GM12878 (cell line): ENCODE results near the gene RSBN1L. TPM values are rescaled to one million over a fixed set of nuclear protein-coding genes. Genes with fewer than 3 reads are reported as not detected.
"Not testable (repeated sequence)": the region's sequence is repeated elsewhere in the genome, so short reads cannot be mapped to it uniquely, and the experiment has no call there.

Experiments used
- ATAC-seq: fragments of 200-7000 bp; cut with Tn5 transposase; 3 replicates; pipeline ENCODE4 v1.9.1; 2020; ENCODE audit warnings: mild to moderate bottlenecking, moderate library complexity
- BruUV-seq: library from RNA; stranded (reverse); fragments of 400-500 nt; replicated peaks from 2 replicates; lab custom pipeline; 2021; lab: Mats Ljungman, UMichigan
- CTCF ChIA-PET: fragments of 300-600 bp; sonication (Branson Sonifier 250); formaldehyde crosslinking; extraction: SDS; loops from one replicate; lab custom pipeline; 2021; ENCODE audit warnings: inconsistent platforms; lab: Yijun Ruan, JAX
- POLR2A ChIA-PET: fragments of 350-600 bp; formaldehyde crosslinking; extraction: SDS; loops from one replicate; lab custom pipeline; 2021; ENCODE audit warnings: inconsistent platforms; lab: Charles Lee
- RAD21 ChIA-PET: fragments of 300-600 bp; sonication (Branson Sonifier 250); formaldehyde crosslinking; loops from one replicate; lab custom pipeline; 2023; ENCODE audit warnings: antibody characterized with exemption; ENCODE audit not compliant: unreplicated experiment; lab: Charles Lee
- SMC1A ChIA-PET: fragments of 300-600 bp; sonication (Branson Sonifier 250); formaldehyde crosslinking; loops from one replicate; lab custom pipeline; 2023; ENCODE audit not compliant: unreplicated experiment, uncharacterized antibody; lab: Charles Lee
- DNase-seq: peaks from one replicate; pipeline ENCODE4 v3.0.0-alpha.2; 2011; ENCODE audit warnings: low read depth, low spot score
- FAIRE-seq: peaks from 3 replicates; lab custom pipeline; 2011; peaks lifted over from hg19 to GRCh38; lab: Jason Lieb, UNC
- H2AFZ ChIP-seq: 2 replicates; pipeline ENCODE4 v1.6.0; 2011; ENCODE audit warnings: low read depth, low read length, control low read depth; ENCODE audit not compliant: control insufficient read depth
- H3K27ac ChIP-seq: 2 replicates; pipeline ENCODE4 v1.5.1; 2011; ENCODE audit warnings: control low read depth; ENCODE audit not compliant: control insufficient read depth, insufficient read depth
- H3K27me3 ChIP-seq, 2 experiments: replicated peaks in 1 of 2; 2 replicates each; pipeline versions ENCODE4 v1.6.0 to v1.6.1; 2011; ENCODE audit warnings: low read length in 1 of 2; ENCODE audit not compliant: control insufficient read depth in 2 of 2, insufficient read depth in 2 of 2
- H3K36me3 ChIP-seq, 2 experiments: 2 replicates each; pipeline ENCODE4 v1.5.1; 2011; ENCODE audit warnings: low read length in 1 of 2; ENCODE audit not compliant: control insufficient read depth in 2 of 2, insufficient read depth in 2 of 2
- H3K4me1 ChIP-seq: 2 replicates; pipeline ENCODE4 v1.6.1; 2011; ENCODE audit warnings: mild to moderate bottlenecking, low read length, moderate library complexity, mixed read lengths; ENCODE audit not compliant: control insufficient read depth, insufficient read depth
- H3K4me2 ChIP-seq: 2 replicates; pipeline ENCODE4 v1.6.0; 2011; ENCODE audit warnings: control low read depth; ENCODE audit not compliant: control insufficient read depth, insufficient read depth
- H3K4me3 ChIP-seq: fragments of 200-600 bp; sonication (generic); 2 replicates; pipeline ENCODE4 v1.5.1; 2016
- H3K79me2 ChIP-seq: 2 replicates; pipeline ENCODE4 v1.6.0; 2011; ENCODE audit warnings: low read length; ENCODE audit not compliant: control insufficient read depth, insufficient read depth
- H3K9ac ChIP-seq: 2 replicates; pipeline ENCODE4 v1.8.0; 2011; ENCODE audit warnings: low read length, control low read depth, mixed read lengths; ENCODE audit not compliant: control insufficient read depth, insufficient read depth
- H3K9me3 ChIP-seq: replicated peaks from 3 replicates; pipeline ENCODE4 v1.5.1; 2011; ENCODE audit warnings: mild to moderate bottlenecking, low read length; ENCODE audit not compliant: control insufficient read depth, insufficient read depth
- H4K20me1 ChIP-seq: 2 replicates; pipeline ENCODE4 v1.6.0; 2011; ENCODE audit not compliant: control insufficient read depth, insufficient read depth
- ATF7 ChIP-seq: fragments of 450-650 bp; IDR thresholded peaks from 2 replicates; pipeline ENCODE4 v1.6.1; 2016; ENCODE audit warnings: low read depth, mild to moderate bottlenecking
- MTA2 ChIP-seq: fragments of 450-650 bp; IDR thresholded peaks from 2 replicates; pipeline ENCODE4 v1.6.1; 2016; ENCODE audit warnings: low read depth, mild to moderate bottlenecking, moderate library complexity
- MYB ChIP-seq: fragments of 150-350 bp; IDR thresholded peaks from 2 replicates; pipeline ENCODE4 v1.6.1; 2014; ENCODE audit warnings: mild to moderate bottlenecking, low read depth, low read length, borderline replicate concordance
- RAD21 ChIP-seq: IDR thresholded peaks from 2 replicates; pipeline ENCODE4 v1.6.1; 2011; ENCODE audit warnings: mild to moderate bottlenecking, low read depth, low read length, moderate library complexity; ENCODE audit not compliant: insufficient read depth
- SIX5 ChIP-seq: IDR thresholded peaks from 2 replicates; pipeline ENCODE4 v1.6.1; 2011; ENCODE audit warnings: mild to moderate bottlenecking, low read depth, low read length, moderate library complexity; ENCODE audit not compliant: severe bottlenecking
- SMAD1 ChIP-seq: fragments of 450-650 bp; IDR thresholded peaks from 2 replicates; pipeline ENCODE4 v1.6.1; 2018; ENCODE audit warnings: mild to moderate bottlenecking, low read depth; ENCODE audit not compliant: partially characterized antibody
- TBL1XR1 ChIP-seq: IDR thresholded peaks from 2 replicates; pipeline ENCODE4 v1.6.1; 2012; ENCODE audit warnings: low read depth, low read length, improper control_type of control experiment
- WGBS: methylation state at CpG from one replicate; pipeline ENCODE4 v1.1.6; 2016; ENCODE audit warnings: low lambda C conversion rate; ENCODE audit not compliant: insufficient replicate concordance, insufficient coverage; ENCODE audit errors: missing lambda C conversion rate; 5-methylcytosine and 5-hydroxymethylcytosine counted together
- in situ Hi-C: fragments of 300-500 bp; cut with MboI; formaldehyde crosslinking; loops from 9 replicates; pipeline ENCODE4 v1.14.3; 2018; ENCODE audit warnings: mixed read lengths
- intact Hi-C: fragments of 100-400 bp; cut with micrococcal nuclease; formaldehyde crosslinking; loops from one replicate; pipeline ENCODE4 v1.14.2; 2022; ENCODE audit not compliant: unreplicated experiment
- polyA plus RNA-seq, 11 experiments: library from polyadenylated mRNA; depleted of rRNA in 4 of 11; unstranded in 6 of 11; stranded (reverse) in 5 of 11; fragments of >200 nt; fragmentation: Nextera tagmentation in 4 of 11; fragmentation: Illumina TruSeq in 1 of 11; extraction: Ambion mirVana in 4 of 11; extraction: Trizol in 1 of 11; gene quantifications; 1 replicate in 1 of 11; 2 replicates in 10 of 11; pipeline versions ENCODE4 v1.2.1 to v1.2.3, GENCODE V29; 2011 to 2016; ENCODE audit warnings: inconsistent platforms in 2 of 11, missing spikeins in 2 of 11, low read depth in 1 of 11
- total RNA-seq, 4 experiments: library from RNA; depleted of rRNA in 3 of 4; stranded (reverse); fragments of >200 nt in 3 of 4; fragmentation: Illumina TruSeq in 1 of 4; extraction: Trizol in 1 of 4; gene quantifications; 2 replicates each; pipeline versions ENCODE4 v1.2.1 to v1.2.3, GENCODE V29; 2013 to 2021
- TF ChIP-seq, protein P1 (sequence below): IDR thresholded peaks from 2 replicates; pipeline ENCODE4 v1.6.1; 2011; ENCODE audit warnings: mild to moderate bottlenecking, low read depth, low read length, moderate library complexity; ENCODE audit not compliant: insufficient replicate concordance

RSBN1L gene
- total and polyA plus RNA-seq, 10 of the 15 experiments (the other 5 are each of a cell fraction or from before 2014, with no cell fraction given): 4.5 to 23.7 (median 10.3) TPM

DNA sequence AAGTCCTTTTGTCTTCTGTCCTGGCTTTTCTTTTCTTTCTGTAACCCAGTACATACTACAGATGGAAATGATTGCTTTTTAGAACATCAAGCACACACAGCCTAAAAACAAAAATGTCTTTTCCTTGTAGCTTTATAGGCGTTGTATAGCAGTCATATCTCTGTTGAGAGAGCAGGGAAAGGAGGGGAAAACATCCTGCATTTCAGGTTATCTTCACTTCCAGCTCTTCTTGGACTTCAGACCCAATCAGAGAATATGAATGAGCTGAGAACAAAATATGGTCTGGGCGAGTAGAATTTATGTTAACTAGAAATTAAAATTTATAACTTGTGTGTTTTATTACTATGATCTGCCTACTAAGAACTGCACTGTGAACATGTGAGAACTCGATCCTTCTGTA, 87.3 kb downstream of the RSBN1L start:
- H3K4me1 ChIP-seq: no peaks in the 10 kb centered on the region
- in situ Hi-C loops (no loop called here), intact Hi-C loops (no loop called here)
- no peak for DNase-seq
- no peaks in the 10 kb centered on the region for H3K27me3 ChIP-seq
- POLR2A ChIA-PET: no interaction called here
- RAD21 ChIA-PET: no interaction called here
- H3K4me3 ChIP-seq: no peak overlapping the region
- SMC1A ChIA-PET: interaction anchor here (0.5 to 1.7 kb wide), 3 partner anchors 12 to 237 kb away, joined by 3 to 4 read pairs (median 3); no protein-coding TSS in a partner anchor
- no peak overlapping the region for H3K4me2 ChIP-seq
- H3K9ac ChIP-seq: no peak overlapping the region
- H2AFZ ChIP-seq: no peak overlapping the region
- no peak for FAIRE-seq
- no peaks in the 10 kb centered on the region for H3K79me2 ChIP-seq
- 98% methylated on average over 3 of the region's 3 CpGs for WGBS
- no peak for TF ChIP-seq MTA2
- no peak for TF ChIP-seq TBL1XR1
- TF ChIP-seq SMAD1: no peak
- TF ChIP-seq RAD21: no peak
- TF ChIP-seq, protein P1, sequence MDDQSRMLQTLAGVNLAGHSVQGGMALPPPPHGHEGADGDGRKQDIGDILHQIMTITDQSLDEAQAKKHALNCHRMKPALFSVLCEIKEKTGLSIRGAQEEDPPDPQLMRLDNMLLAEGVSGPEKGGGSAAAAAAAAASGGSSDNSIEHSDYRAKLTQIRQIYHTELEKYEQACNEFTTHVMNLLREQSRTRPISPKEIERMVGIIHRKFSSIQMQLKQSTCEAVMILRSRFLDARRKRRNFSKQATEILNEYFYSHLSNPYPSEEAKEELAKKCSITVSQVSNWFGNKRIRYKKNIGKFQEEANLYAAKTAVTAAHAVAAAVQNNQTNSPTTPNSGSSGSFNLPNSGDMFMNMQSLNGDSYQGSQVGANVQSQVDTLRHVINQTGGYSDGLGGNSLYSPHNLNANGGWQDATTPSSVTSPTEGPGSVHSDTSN: no peak
- TF ChIP-seq MYB: no peak
- no peak for TF ChIP-seq ATF7
- TF ChIP-seq SIX5: no peak
- no TSS peak for BruUV-seq
- H3K27ac ChIP-seq: no peak overlapping the region
- no peak for ATAC-seq
- H4K20me1 ChIP-seq: no peaks in the 10 kb centered on the region
- CTCF ChIA-PET: interaction anchor here (0.6 to 1.7 kb wide), 2 partner anchors 8 to 253 kb away, joined by 3 to 5 read pairs; no protein-coding TSS in a partner anchor
- H3K9me3 ChIP-seq: peaks cover 9% of the 10 kb centered on the region
- H3K36me3 ChIP-seq: peaks cover 0 to 20% of the 10 kb centered on the region in 2 experiments; a peak in 3 of 4 replicates

DNA sequence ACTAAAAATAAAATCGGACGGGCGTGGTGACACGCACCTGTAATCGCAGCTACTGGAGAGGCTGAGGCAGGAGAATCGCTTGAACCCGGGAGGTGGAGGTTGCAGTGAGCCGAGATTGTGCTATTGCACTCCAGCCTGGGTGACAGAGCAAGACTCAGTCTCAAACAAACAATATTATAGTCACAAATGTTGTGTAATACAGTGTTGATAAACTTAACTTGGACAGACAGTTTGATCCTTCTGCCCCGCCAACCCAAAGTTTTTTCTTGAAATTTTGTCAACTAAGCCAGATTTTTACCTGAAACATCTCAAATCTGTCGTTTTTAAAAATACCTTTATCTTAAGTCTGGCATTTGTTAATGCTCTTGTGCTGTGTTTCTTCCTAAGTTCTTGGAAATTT, 88.2 kb downstream of the RSBN1L start:
- H3K27ac ChIP-seq, in situ Hi-C loops, H3K79me2 ChIP-seq, H3K9ac ChIP-seq, ATAC-seq, DNase-seq, H3K27me3 ChIP-seq, intact Hi-C loops, RAD21 ChIA-PET, POLR2A ChIA-PET, FAIRE-seq, H3K4me3 ChIP-seq, H2AFZ ChIP-seq, H3K9me3 ChIP-seq, H3K4me1 ChIP-seq, H3K4me2 ChIP-seq, BruUV-seq, H4K20me1 ChIP-seq: not testable (repeated sequence)
- ChIA-PET SMC1A (interaction anchor here (0.7 to 1.1 kb wide), 2 partner anchors 11 to 358 kb away, joined by 3 read pairs; no protein-coding TSS in a partner anchor), CTCF (interaction anchor here (0.5 kb wide), 1 partner anchor 19 kb away, joined by 3 read pairs; no protein-coding TSS in a partner anchor)
- 88% methylated on average over 10 of the region's 10 CpGs for WGBS
- peaks cover 0 to 17% of the 10 kb centered on the region in 2 experiments; a peak in 2 of 4 replicates for H3K36me3 ChIP-seq
